IMR-90 (cell line): ENCODE data around the gene GPC6. TPM values are rescaled to one million over a fixed set of nuclear protein-coding genes. Genes with fewer than 3 reads are reported as not detected.

Experiments used
- ATAC-seq: fragments of 200-7000 bp; cut with Tn5 transposase; 2 replicates; pipeline ENCODE4 v1.9.1; 2020; ENCODE audit warnings: low read depth, mild to moderate bottlenecking, moderate library complexity
- BruUV-seq: library from RNA; stranded (reverse); fragments of 400-500 nt; replicated peaks from 2 replicates; lab custom pipeline; 2021; lab: Mats Ljungman, UMichigan
- CTCF ChIA-PET: fragments of 300-600 bp; formaldehyde crosslinking; extraction: SDS; loops from one replicate; lab custom pipeline; 2021; ENCODE audit warnings: antibody characterized with exemption; lab: Yijun Ruan, JAX
- POLR2A ChIA-PET: fragments of 300-600 bp; sonication (Branson Sonifier 250); formaldehyde crosslinking; loops from one replicate; lab custom pipeline; 2022; ENCODE audit warnings: antibody characterized with exemption; ENCODE audit not compliant: unreplicated experiment; lab: Charles Lee
- DNase-seq: peaks from one replicate; pipeline ENCODE4 v3.0.0; 2013
- H2AFZ ChIP-seq: replicated peaks from 2 replicates; pipeline ENCODE3; 2013; ENCODE audit warnings: low read length, mild to moderate bottlenecking; ENCODE audit not compliant: poor library complexity
- H2AK5ac ChIP-seq: 2 replicates; pipeline ENCODE4 v1.6.1; 2013; ENCODE audit warnings: low read depth, low read length, inconsistent platforms
- H2AK9ac ChIP-seq: replicated peaks from 2 replicates; pipeline ENCODE3; 2013; ENCODE audit warnings: mild to moderate bottlenecking, low read depth, low read length, moderate library complexity; ENCODE audit not compliant: poor library complexity
- H2BK120ac ChIP-seq: 2 replicates; pipeline ENCODE4 v1.6.1; 2013; ENCODE audit warnings: low read depth, low read length, inconsistent platforms
- H2BK15ac ChIP-seq: 3 replicates; pipeline ENCODE4 v1.6.1; 2013; ENCODE audit warnings: low read depth, low read length, inconsistent platforms
- H2BK20ac ChIP-seq: 2 replicates; pipeline ENCODE4 v1.6.1; 2013; ENCODE audit warnings: low read depth, mild to moderate bottlenecking, inconsistent platforms, low read length, moderate library complexity
- H2BK5ac ChIP-seq: 2 replicates; pipeline ENCODE4 v1.6.1; 2013; ENCODE audit warnings: mild to moderate bottlenecking, low read depth, low read length, inconsistent platforms; ENCODE audit not compliant: poor library complexity, severe bottlenecking
- H3K14ac ChIP-seq: replicated peaks from 2 replicates; pipeline ENCODE4 v1.6.1; 2013; ENCODE audit warnings: low read depth, low read length, inconsistent platforms
- H3K18ac ChIP-seq: 2 replicates; pipeline ENCODE4 v1.6.1; 2013; ENCODE audit warnings: low read depth, low read length, control low read depth
- H3K23ac ChIP-seq: 2 replicates; pipeline ENCODE4 v1.6.1; 2013; ENCODE audit warnings: low read depth, low read length, inconsistent platforms
- H3K27ac ChIP-seq: 2 replicates; pipeline ENCODE4 v1.5.1; 2013; ENCODE audit warnings: mild to moderate bottlenecking, control low read depth, low read length; ENCODE audit not compliant: insufficient read depth
- H3K27me3 ChIP-seq: 2 replicates; pipeline ENCODE4 v1.6.1; 2013; ENCODE audit warnings: low read length; ENCODE audit not compliant: control insufficient read depth, insufficient read depth
- H3K36me3 ChIP-seq: 2 replicates; pipeline ENCODE4 v1.6.1; 2013; ENCODE audit warnings: low read length, mixed read lengths; ENCODE audit not compliant: control insufficient read depth, insufficient read depth
- H3K4ac ChIP-seq: 2 replicates; pipeline ENCODE4 v1.6.1; 2013; ENCODE audit warnings: low read depth, low read length, inconsistent platforms
- H3K4me1 ChIP-seq: 2 replicates; pipeline ENCODE4 v1.6.1; 2013; ENCODE audit warnings: low read length, mixed read lengths; ENCODE audit not compliant: control insufficient read depth, insufficient read depth
- H3K4me2 ChIP-seq: 2 replicates; pipeline ENCODE4 v1.6.1; 2013; ENCODE audit warnings: low read depth, mild to moderate bottlenecking, control low read depth, low read length, moderate library complexity
- H3K4me3 ChIP-seq: 2 replicates; pipeline ENCODE4 v1.5.1; 2013; ENCODE audit warnings: low read depth, mild to moderate bottlenecking, control low read depth, low read length, moderate library complexity; ENCODE audit not compliant: insufficient read depth
- H3K56ac ChIP-seq: 2 replicates; pipeline ENCODE4 v1.6.1; 2013; ENCODE audit warnings: low read length, inconsistent platforms; ENCODE audit not compliant: insufficient read depth; ENCODE audit errors: extremely low read depth
- H3K79me1 ChIP-seq, 2 experiments: 2 replicates each; pipeline ENCODE4 v1.6.1; 2013; ENCODE audit warnings: low read length in 2 of 2, inconsistent platforms in 1 of 2, low read depth in 1 of 2
- H3K9ac ChIP-seq: 2 replicates; pipeline ENCODE4 v1.6.1; 2013; ENCODE audit warnings: low read depth, low read length, control low read depth
- H3K9me1 ChIP-seq: 2 replicates; pipeline ENCODE4 v1.6.1; 2013; ENCODE audit warnings: low read length, inconsistent platforms; ENCODE audit not compliant: insufficient read depth
- H3K9me3 ChIP-seq: 2 replicates; pipeline ENCODE4 v1.6.1; 2013; ENCODE audit warnings: low read length; ENCODE audit not compliant: control insufficient read depth, insufficient read depth
- H4K20me1 ChIP-seq: 2 replicates; pipeline ENCODE4 v1.6.1; 2013; ENCODE audit warnings: low read length, inconsistent platforms; ENCODE audit not compliant: insufficient read depth
- H4K5ac ChIP-seq: 2 replicates; pipeline ENCODE4 v1.6.1; 2013; ENCODE audit warnings: mild to moderate bottlenecking, low read depth, low read length, control low read depth
- H4K8ac ChIP-seq, 2 experiments: 2 replicates each; pipeline ENCODE4 v1.6.1; 2013; ENCODE audit warnings: low read depth in 2 of 2, low read length in 2 of 2, control low read depth in 1 of 2, inconsistent platforms in 1 of 2
- H4K91ac ChIP-seq: 2 replicates; pipeline ENCODE4 v1.6.1; 2013; ENCODE audit warnings: low read depth, low read length, inconsistent platforms; ENCODE audit not compliant: insufficient read depth
- CEBPB ChIP-seq: IDR thresholded peaks from 2 replicates; pipeline ENCODE4 v1.6.1; 2012; ENCODE audit warnings: low read depth, low read length, improper control_type of control experiment
- CHD1 ChIP-seq: IDR thresholded peaks from 2 replicates; pipeline ENCODE4 v1.6.1; 2012; ENCODE audit warnings: low read depth, low read length, improper control_type of control experiment
- CTCF ChIP-seq: conservative IDR thresholded peaks from 2 replicates; pipeline ENCODE4 v1.5.1; 2012; ENCODE audit warnings: mild to moderate bottlenecking, low read depth, low read length, improper control_type of control experiment
- ELK1 ChIP-seq: fragments of 150-350 bp; IDR thresholded peaks from 2 replicates; pipeline ENCODE4 v1.6.1; 2016; ENCODE audit warnings: low read depth, mild to moderate bottlenecking, low read length, moderate library complexity, borderline replicate concordance
- MAFK ChIP-seq: IDR thresholded peaks from 2 replicates; pipeline ENCODE4 v1.6.1; 2012; ENCODE audit warnings: low read depth, low read length, improper control_type of control experiment
- MAZ ChIP-seq: IDR thresholded peaks from 2 replicates; pipeline ENCODE4 v1.6.1; 2012; ENCODE audit warnings: low read depth, mild to moderate bottlenecking, low read length, improper control_type of control experiment, moderate library complexity, borderline replicate concordance
- NFE2L2 ChIP-seq: fragments of 150-350 bp; IDR thresholded peaks from 2 replicates; pipeline ENCODE4 v1.6.1; 2016; ENCODE audit warnings: low read depth, mild to moderate bottlenecking, low read length
- POLR2A ChIP-seq: IDR thresholded peaks from 2 replicates; pipeline ENCODE4 v1.6.1; 2012; ENCODE audit warnings: mild to moderate bottlenecking, low read depth, low read length
- RCOR1 ChIP-seq: IDR thresholded peaks from 2 replicates; pipeline ENCODE4 v1.6.1; 2012; ENCODE audit warnings: mild to moderate bottlenecking, low read length, improper control_type of control experiment; ENCODE audit not compliant: insufficient replicate concordance
- RFX5 ChIP-seq: IDR thresholded peaks from 2 replicates; pipeline ENCODE4 v1.8.0; 2012; ENCODE audit warnings: low read depth, mild to moderate bottlenecking, low read length, moderate library complexity
- SMC3 ChIP-seq: fragments of 150-350 bp; IDR thresholded peaks from 2 replicates; pipeline ENCODE4 v1.6.1; 2016; ENCODE audit warnings: low read depth, mild to moderate bottlenecking, antibody characterized with exemption, low read length, moderate library complexity
- USF2 ChIP-seq: fragments of 150-350 bp; IDR thresholded peaks from 2 replicates; pipeline ENCODE4 v1.6.1; 2017; ENCODE audit warnings: mild to moderate bottlenecking, antibody characterized with exemption, low read length, low read depth
- WGBS, 2 experiments: methylation state at CpG; one replicate each; pipeline versions ENCODE4 v1.1.5 to v1.1.7; 2013; ENCODE audit warnings: missing lambda C conversion rate in 2 of 2; ENCODE audit not compliant: insufficient read length in 1 of 2; ENCODE audit errors: extremely low coverage in 2 of 2; 5-methylcytosine and 5-hydroxymethylcytosine counted together
- dilution Hi-C: fragments of 300-500 bp; cut with HindIII; formaldehyde crosslinking; loops from one replicate; pipeline ENCODE4 v1.14.3; 2018; ENCODE audit warnings: low sequenced_read_pairs; ENCODE audit not compliant: unreplicated experiment
- in situ Hi-C: fragments of 300-500 bp; cut with MboI; formaldehyde crosslinking; loops from 3 replicates; pipeline ENCODE4 v1.14.3; 2019; ENCODE audit warnings: low sequenced_read_pairs, inconsistent platforms, mixed read lengths
- intact Hi-C: fragments of 100-400 bp; cut with micrococcal nuclease; formaldehyde crosslinking; loops from 2 replicates; pipeline ENCODE4 v1.10.0; 2022
- polyA plus RNA-seq, 3 experiments: library from polyadenylated mRNA; depleted of rRNA; stranded (reverse); fragments of >200 nt; gene quantifications; 2 replicates each; pipeline ENCODE4 v1.2.3, GENCODE V29; 2012; ENCODE audit warnings: low replicate concordance in 1 of 3
- total RNA-seq: library from RNA; depleted of rRNA; stranded (reverse); fragments of >200 nt; gene quantifications from 2 replicates; pipeline ENCODE4 v1.2.3, GENCODE V29; 2012

GPC6 gene
- total and polyA plus RNA-seq, 2 of the 4 experiments (the other 2 are of a cell fraction), result 14.9 to 39.4 TPM

GRCh38 chr13:94160875-94161274 is 934.3 kb downstream of the GPC6 start:
- no CpG with 5 or more reads among the region's 2 CpGs for WGBS, 2 experiments
- DNase-seq (no peak), ATAC-seq (no peak)
- Histone ChIP-seq H3K9me1 (no peaks in the 10 kb centered on the region), H3K4me3 (no peak overlapping the region), H3K27me3 (no peaks in the 10 kb centered on the region), H2AK5ac (no peak overlapping the region), H4K91ac (no peak overlapping the region), H3K4me1 (no peaks in the 10 kb centered on the region), H3K27ac (no peak overlapping the region), H3K4ac (no peak overlapping the region), H3K9me3 (no peaks in the 10 kb centered on the region), H2AFZ (no peak overlapping the region), H2BK20ac (no peak overlapping the region), H2BK5ac (no peak overlapping the region), H2BK15ac (no peak overlapping the region), H4K20me1 (no peaks in the 10 kb centered on the region), H3K9ac (no peak overlapping the region), H3K56ac (no peak overlapping the region), H3K36me3 (no peaks in the 10 kb centered on the region), H4K5ac (no peak overlapping the region), H3K79me1 (no peaks in the 10 kb centered on the region), H3K14ac (no peak overlapping the region), H3K23ac (no peak overlapping the region), H4K8ac (no peak overlapping the region), H2BK120ac (no peak overlapping the region), H3K4me2 (no peak overlapping the region), H2AK9ac (no peak overlapping the region), H3K18ac (no peak overlapping the region)
- in situ Hi-C loops, result no loop called here
- dilution Hi-C loops, result no loop called here
- BruUV-seq, result no TSS peak
- TF ChIP-seq POLR2A (no peak), NFE2L2 (no peak), MAZ (no peak), RFX5 (no peak), CTCF (no peak), CHD1 (no peak), MAFK (no peak), CEBPB (no peak), SMC3 (no peak), ELK1 (no peak), RCOR1 (no peak), USF2 (no peak)
- ChIA-PET CTCF (interaction anchor here (0.5 to 1.4 kb wide), 2 partner anchors 12 to 1094 kb away, joined by 3 read pairs; no protein-coding TSS in a partner anchor), POLR2A (no interaction called here)
- intact Hi-C loops, result no loop called here
